Sciatic nerve (tissue), 2 donors: ENCODE measurements around the gene OR6B1. TPM values are rescaled to one million over a fixed set of nuclear protein-coding genes. Genes with fewer than 3 reads are reported as not detected.
"Not testable (repeated sequence)": the region's sequence is repeated elsewhere in the genome, so short reads cannot be mapped to it uniquely, and the experiment has no call there.

Experiments
- ATAC-seq: fragments of 200-7000 bp; cut with Tn5 transposase; one replicate; pipeline ENCODE4 v1.9.1; 2020; ENCODE audit warnings: mild to moderate bottlenecking, moderate library complexity
- DNase-seq: peaks from one replicate; pipeline ENCODE4 v3.0.0-alpha.2; 2020; ENCODE audit warnings: low spot score
- intact Hi-C: fragments of 100-400 bp; cut with DNase I; formaldehyde crosslinking; loops from one replicate; pipeline ENCODE4 v1.14.2; 2022
- total RNA-seq: library from RNA; stranded (reverse); fragmentation: NEBNext Ultra II Directional; extraction: Animal tissue kit (Norgen Biotek cat#: 25700); gene quantifications from one replicate; pipeline ENCODE4 v1.2.1, GENCODE V29; 2021
- donor health status: DM: no; HTN: no; CAD: no.
- donor health status: DM: no; HTN: no; CAD: no.

OR6B1 gene
- total RNA-seq, 1 donor from 2014 or later, result not detected

DNA sequence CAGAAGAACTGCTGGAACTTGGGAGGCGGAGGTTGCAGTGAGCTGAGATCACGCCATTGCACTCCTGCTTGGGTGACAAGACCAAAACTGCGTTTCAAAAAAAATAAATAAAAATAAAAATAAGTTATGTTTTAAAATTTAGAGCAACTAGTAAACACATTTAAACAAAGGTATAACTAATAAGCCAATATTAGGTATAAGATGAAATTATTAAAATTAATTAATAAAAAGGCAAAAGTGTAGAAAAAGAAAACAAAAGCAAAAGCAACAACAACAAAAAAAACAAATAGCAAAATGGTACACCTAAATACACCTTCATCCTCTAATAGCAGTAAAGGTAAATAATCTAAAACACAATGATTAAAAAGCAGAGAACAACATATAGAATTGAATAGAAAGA lies 6.2 kb upstream of the OR6B1 start:
- intact Hi-C loops, result no loop called here
- ATAC-seq (no peak), DNase-seq (no peak)

DNA sequence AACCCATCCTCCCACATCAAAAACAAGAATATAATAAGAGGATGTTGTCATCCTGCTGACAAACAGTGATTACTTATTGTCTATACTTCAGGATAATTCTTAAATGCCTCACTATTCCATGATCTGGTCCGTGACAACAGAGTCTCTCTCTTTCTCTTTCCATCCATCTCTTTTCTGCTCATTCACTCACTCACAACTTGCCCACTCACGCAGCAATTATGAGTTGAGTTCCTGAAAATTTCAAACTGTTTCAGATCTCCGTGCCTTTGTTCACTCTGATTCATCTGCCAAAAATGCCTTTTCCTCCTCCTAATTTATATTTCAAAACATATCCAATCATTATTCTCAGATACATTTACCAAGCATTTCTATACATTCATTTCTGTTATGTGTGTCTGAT lies 1.4 kb downstream of the OR6B1 start:
- ATAC-seq, result no peak
- intact Hi-C loops, result no loop called here
- no peak for DNase-seq

DNA sequence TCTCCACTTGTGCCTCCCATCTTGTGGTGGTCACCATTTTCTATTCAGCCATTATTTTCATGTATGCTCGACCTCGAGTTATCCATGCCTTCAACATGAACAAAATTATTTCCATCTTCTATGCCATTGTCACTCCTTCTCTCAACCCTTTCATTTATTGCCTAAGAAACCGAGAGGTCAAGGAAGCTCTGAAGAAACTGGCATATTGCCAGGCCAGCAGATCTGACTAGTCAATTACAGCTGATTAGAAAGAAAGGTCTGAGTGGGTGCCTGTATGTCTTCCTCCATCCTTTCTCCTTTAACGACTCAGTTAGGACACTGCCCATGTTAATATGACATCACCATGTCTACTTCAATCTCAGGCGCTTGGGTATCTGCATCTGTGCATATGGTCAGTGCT lies 4.6 kb downstream of the OR6B1 start:
- intact Hi-C loops, result no loop called here
- DNase-seq (no peak), ATAC-seq (no peak)

DNA sequence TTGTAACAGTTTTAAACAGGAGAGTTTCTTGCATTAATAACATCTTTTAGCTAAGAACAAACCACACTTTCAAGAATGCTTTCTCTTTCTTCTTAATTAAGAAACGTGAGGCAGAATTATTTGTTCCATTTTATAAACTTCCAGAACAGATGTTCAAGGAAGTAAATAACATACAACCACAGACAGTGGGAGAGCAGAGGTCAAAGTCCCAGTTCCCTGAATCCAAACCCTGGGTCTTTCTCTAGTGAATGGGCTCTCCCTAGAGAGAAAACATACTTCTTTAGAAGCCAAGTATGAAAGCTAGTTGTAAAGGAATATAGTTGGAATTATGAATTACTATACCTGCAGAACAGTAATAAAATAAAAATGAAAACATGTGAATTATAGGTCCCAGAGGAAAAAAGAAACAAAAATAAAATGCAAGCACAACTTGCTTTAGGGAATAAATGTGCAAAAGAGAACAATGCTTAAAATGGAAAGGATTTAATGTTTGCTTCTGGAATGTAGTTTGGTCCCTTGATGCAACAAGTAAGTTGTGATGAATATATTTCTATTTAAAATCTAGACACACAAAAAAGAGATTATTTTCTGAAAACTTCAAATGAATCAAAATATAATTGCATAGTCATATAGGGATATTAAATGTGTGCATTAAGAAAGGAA lies 6.0 kb downstream of the OR6B1 start:
- intact Hi-C loops, result no loop called here
- no peak for ATAC-seq

DNA sequence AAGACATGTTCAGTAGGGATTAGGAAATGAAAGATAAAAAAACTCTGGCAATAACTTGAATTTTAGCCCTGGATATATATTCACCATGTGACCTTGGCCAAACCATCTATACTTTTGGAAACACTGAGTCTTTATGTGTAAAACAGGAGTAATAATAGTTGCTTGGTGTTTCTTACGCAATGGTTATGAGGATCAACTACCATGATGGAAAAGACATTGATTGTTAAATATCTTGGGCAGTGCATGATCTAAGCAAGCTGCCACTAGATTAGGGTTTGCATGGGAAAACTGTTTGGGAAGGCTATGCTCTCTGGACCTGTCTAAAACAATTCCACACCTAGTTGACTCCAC lies 6.5 kb downstream of the OR6B1 start:
- intact Hi-C loops, result no loop called here
- no peak for DNase-seq
- ATAC-seq, result no peak

More for the DNA sequence above, 6.0 kb downstream of the OR6B1 start:
- DNase-seq, result no peak

DNA sequence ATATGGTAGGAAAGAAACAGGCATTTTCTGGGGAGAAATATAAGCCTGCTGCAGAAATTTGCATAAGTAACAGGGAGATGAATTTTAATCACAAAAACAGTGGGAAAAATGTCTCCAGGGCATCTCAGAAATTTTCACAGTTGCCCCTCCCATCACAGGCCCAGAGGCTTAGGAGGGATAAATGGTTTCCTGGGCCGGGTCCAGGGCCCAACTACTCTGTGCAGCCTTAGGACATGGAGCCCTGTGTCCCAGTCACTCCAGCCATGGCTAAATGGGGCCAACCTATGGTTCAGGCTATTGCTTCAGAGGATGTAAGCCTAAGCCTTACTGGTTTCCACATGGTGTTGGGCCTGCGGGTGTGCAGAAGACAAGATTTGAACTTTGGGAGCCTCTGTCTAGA lies 9.2 kb downstream of the OR6B1 start:
- intact Hi-C loops, result no loop called here
- no peak for ATAC-seq

DNA sequence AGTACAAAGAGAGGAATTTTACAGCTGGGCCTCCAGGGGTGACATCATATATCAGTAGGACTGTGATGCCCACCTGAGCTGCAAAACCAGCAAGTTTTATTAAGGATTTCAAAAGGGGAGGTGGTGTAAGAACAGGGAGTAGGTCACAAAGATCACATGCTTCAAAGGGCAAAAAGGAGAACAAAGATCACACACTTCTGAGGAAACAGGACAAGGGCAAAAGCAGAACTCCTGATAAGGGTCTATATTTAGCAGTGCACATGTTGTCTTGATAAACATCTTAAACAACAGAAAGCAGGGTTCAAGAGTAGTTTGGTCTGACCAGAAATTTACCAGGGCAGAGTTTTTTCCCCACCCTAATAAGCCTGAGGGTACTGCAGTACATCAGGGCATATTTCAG lies 9.9 kb downstream of the OR6B1 start:
- DNase-seq, ATAC-seq, intact Hi-C loops: not testable (repeated sequence)

More for the DNA sequence above, 9.2 kb downstream of the OR6B1 start:
- DNase-seq, result no peak

DNA sequence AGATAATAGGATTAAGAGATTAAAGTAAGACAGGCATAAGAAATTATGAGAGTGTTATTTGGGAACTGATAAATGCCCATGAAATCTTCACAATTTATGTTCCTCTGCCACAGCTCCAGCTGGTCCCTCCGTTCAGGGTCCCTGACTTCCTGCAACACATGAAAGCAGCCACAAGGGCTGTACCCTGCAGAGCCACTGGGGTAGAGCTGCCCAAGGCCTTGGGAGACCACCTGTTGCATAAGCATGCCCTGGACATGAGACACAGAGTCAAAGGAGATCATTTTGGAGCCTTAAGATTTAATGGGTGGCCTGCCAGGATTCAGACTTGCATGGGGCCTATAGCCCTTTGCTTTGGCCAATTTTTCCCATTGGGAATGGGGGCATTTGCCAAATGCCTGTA lies 10.7 kb downstream of the OR6B1 start:
- intact Hi-C loops, ATAC-seq, DNase-seq: not testable (repeated sequence)

DNA sequence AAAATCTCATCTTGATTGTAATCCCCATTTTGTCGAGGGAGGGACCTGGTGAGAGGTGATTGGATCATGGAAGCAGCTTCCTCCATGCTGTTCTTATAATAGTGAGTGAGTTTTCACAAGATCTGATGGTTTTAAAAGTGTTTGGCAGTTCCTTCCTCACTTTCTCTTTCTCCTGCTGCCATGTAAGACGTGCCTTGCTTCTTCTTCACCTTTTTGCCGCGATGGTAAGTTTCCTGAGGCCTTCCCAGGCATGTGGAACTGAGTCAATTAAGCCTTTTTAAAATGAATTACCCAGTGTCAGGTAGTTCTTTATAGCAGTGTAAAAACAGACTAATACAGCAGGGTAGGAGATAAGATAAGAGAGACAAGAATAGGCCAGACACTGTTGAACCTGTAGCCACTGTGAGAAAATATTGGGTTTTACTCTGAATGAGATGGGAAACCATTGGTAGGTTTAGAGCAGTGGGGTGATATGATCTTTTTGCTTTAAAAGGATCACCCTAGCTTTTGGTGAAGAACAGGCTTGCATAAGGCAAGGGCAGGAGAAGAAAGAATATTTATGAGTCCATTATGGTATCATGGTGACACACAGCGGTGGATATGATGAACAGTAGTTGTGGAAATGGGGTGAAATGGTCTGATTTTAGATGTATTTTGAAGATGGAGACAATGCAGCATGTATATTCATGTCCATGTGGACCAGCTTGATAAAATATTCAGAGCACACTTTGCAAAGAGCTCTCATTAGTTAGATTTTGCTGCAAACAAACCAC lies 11.5 kb downstream of the OR6B1 start:
- no peak for DNase-seq
- intact Hi-C loops, result no loop called here
- ATAC-seq, result no peak

DNA sequence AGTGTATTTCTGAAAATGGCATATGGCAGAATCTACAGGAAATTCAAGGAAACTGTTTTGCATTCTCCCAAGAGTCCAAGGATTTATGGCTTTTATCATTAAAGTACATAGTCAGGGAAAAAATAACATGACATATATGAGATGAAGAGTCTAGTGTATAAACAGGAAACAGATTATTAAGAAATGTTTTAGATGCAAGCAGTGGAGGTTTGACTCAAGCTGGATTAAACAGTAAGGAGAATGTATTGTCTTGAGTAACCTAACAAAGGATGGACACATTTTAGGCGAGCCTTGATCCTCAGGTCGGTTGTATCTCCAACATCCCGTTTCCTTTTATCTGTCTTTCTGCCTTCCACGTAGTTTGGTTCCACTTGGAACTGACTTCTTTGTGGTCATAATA lies 17.9 kb downstream of the OR6B1 start:
- DNase-seq (no peak), ATAC-seq (no peak)
- intact Hi-C loops, result no loop called here

DNA sequence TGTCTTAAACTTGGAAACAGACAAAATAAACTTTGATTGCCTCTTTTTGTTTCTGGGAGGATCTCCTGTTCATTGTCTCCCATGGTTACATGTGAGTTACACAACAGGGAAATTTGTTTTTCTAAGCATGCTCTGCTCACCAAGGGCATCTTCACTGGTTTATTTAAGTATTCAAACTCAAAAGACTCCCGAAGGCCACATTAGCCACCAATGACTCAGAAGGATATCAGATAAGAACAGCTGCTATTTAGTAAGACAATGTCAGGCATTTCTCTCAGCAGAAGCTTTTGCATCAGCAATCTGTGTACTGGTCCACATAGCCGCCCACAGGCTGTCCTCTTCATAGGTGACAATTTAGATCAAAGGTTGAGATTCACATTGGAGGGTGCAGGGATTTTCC lies 19.3 kb downstream of the OR6B1 start:
- intact Hi-C loops, result no loop called here
- ATAC-seq, result peak; percentile 94
- DNase-seq, result no peak

DNA sequence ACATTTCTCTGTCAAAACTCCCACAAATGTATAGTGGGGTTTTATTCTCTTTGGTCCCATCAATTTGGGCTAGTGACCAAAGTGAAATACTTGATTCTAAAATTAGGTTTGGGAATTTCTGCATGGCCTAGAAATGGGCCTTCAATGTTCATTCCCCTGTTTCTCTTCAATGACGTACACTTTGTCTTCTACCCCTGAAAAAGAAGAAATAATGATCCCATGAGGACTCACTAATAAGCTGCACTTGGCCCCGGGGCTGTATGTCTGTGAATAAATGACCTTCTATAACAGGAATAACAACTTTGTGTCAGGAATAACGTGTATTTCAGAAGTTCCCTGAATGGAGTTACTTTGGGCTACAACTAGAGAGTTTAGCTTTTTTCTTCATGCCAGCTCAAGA lies 20.2 kb downstream of the OR6B1 start:
- intact Hi-C loops, result no loop called here
- no peak for DNase-seq
- ATAC-seq, result no peak

DNA sequence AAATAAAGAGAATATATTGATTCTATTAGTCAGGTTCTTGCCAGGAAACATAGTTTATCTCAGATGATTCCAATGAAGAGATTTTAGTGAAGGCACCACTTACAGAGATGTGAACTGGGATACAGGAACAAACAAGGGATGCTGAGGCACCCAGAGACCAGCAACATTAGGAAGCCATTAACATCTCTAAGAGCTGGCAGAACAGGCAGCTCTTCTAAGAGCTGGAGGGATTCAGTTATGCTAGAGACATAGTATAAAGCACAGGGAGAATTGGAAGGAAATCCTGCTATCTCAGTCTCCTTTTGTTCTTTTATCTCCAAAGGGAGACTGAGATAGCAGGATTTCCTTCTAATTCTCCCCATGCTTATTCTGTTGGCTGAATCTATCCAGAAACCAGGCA lies 22.0 kb downstream of the OR6B1 start:
- no peak for ATAC-seq
- intact Hi-C loops, result no loop called here

DNA sequence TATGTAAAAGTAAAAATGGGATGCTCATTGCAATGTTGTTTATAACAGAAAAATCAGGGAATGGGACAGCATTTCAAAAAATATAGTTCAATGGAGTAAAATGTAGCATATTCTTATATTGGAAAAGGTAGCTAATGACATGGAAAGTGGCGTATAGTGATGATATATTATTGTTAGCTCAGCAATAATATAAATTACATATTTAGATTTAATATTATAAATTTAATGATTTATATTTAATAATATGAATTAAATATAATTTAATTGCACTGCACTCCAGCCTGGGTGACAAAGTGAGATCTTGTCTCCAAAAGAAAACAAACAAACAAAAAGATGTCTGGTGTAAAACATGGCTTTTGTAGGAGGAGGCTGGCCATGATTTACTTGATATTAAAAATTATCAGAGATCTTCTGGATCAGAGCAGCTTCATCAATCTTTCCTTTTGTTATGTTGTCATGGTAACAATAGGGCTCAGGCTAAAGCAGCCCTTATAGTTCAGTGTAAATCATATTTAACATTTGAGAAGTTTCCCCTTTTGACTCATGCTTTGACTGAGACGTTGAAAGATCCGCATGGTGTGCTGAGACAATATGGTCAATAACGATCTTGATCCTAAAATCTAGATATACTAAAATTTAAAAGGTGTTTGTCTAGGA lies 23.2 kb downstream of the OR6B1 start:
- no peak for ATAC-seq
- intact Hi-C loops, result no loop called here

More for the DNA sequence above, 22.0 kb downstream of the OR6B1 start:
- DNase-seq, result no peak

DNA sequence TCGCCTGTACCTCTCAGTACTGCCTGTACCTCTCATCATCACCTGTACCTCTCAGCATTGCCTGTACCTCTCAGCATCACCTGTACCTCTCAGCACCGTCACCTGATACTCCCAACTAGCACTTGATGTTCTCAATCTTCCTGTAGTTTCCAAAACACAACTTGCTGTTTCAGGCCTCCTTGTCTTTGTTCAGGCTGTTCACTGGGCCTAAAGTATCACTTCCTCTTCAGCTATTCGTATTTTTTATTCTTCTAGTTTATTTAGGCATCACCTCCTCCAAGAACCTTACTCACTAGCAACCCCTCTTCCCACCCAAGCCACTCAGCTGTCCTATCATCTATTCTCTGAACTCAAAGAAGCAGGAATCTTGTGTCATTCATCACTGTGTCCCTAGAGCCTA lies 24.1 kb downstream of the OR6B1 start:
- no peak for ATAC-seq
- intact Hi-C loops, result no loop called here
- DNase-seq, result no peak

More for the DNA sequence above, 23.2 kb downstream of the OR6B1 start:
- DNase-seq, result no peak

DNA sequence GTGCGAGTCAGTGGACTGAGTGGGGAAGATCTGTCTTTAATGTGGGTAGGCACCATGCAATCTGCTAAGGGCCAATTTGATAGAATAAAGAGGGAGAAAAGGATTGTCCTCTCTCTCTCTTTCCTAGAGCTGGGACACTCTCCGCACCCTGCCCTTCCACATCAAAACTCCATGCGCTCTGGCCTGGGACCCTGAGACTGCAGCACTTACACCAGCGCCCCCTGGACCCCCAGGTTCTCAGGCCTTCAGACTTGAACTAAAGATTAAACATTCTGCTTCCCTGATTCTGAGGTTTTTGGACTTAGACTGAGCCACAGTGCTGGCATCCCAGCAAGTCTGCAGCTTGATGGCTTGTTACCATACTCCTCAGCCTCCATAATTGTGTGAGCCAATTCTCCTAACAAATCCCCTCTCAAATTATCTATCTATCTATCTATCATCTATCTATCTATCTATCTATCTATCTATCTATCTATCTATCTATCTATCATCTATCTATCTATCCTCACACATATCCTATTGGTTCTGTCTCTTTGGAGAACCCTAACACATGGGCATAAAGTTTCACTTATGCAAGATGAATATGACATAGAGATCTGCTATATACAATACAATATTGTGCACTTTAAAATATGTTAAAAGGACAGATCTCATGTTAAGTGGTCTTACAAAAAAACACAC lies 26.2 kb downstream of the OR6B1 start:
- intact Hi-C loops, result no loop called here
- no peak for DNase-seq
- ATAC-seq, result no peak

DNA sequence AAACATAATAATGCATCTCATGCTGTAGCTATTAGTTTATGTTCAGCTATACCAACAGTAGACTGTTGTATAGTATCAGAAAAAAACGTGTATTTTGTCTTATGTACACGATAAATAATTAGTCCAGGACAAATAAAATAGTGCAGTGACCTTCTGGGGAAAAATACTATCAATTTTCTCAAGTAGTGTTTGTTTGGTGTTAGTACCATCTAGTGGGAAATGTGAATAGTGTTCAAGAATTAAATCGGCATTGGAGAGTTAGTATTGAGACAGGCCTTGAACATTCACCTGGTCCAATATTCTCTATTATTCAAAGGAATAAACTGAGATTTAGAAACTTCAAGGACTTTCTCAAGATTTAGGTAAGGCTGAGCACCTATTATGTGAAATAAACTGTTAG lies 26.9 kb downstream of the OR6B1 start:
- ATAC-seq, result peak; percentile 62

DNA sequence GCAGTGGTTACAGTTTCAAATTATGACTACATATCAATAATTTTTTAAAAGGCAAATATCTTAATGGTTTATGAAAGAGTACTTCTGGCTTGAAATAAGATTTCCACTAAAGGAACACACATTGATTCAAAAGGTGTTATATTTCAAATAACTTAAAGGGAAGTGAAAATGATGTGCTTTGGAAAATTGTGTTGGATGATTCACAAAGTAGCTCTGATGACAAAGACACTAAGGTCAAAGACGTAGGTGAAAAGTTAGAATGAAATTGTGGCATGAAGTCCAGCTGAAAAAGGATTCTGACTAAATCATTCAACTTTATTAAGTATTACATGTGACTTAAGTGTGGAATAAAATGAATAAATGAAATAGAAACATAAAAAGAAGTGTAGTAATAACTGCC lies 27.9 kb downstream of the OR6B1 start:
- no peak for ATAC-seq
- DNase-seq, result no peak
- intact Hi-C loops, result no loop called here

More for the DNA sequence above, 26.9 kb downstream of the OR6B1 start:
- DNase-seq, result no peak
- intact Hi-C loops, result no loop called here

DNA sequence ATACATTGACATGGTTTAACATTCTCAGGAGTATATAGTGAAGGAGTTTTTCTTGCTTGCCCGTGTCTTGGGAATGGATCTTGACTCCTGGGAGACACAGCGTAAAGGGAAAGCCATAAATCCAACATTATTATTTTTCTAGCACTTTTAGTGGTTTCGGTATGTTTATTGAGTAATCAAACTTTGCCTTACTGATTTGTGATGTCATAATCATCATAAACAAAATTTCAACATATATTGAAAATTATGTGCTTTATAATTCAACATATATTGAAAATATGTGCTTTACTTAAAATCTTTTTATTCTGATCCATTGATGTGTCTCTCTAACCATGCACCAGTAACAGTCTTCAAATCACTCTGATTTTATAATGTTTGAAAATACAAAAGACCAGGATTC lies 28.4 kb downstream of the OR6B1 start:
- no peak for ATAC-seq
- DNase-seq, result no peak
- intact Hi-C loops, result no loop called here

DNA sequence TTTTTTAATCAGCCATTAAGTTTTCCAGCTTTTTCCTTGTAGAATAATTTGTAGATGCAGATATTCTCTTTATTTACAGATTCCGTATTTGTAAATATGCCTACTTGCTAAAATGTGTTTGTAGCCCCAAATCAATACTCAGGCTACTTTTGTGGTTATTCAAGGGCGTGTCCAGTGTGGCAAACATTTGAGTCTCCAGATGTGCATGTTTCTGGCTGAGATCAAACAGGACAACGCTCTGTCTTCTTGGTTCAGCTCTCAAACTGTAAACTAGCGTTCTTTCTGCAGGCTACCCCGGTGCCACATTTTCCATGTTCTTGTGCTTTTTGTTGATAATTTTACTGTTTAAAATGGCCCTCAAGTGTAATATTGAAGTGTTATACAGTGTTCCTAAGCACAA lies 32.4 kb downstream of the OR6B1 start:
- DNase-seq (no peak), ATAC-seq (no peak)
- intact Hi-C loops, result no loop called here
